Measurements from ENCODE around the gene METTL9.
A peak's percentile ranks its signal among the peaks of the same experiment; 100 is the strongest.

The METTL9 gene

GRCh38 chr16:21656795-21657768 lies 57.7 kb downstream of the METTL9 start:
- TF ChIP-seq CTCF (IDR thresholded peaks at IDR 0.05): peak; percentile 85

GRCh38 chr16:21659124-21659523 lies 59.7 kb downstream of the METTL9 start:
- TF ChIP-seq CTCF (IDR thresholded peaks at IDR 0.05): no peak

- no peak for TF ChIP-seq CTCF (IDR thresholded peaks at IDR 0.05)
Observed at GRCh38 chr16:21663889-21664647, 64.7 kb downstream of the METTL9 start, which contains the start of gene OTOA. Gene OTOA (plus strand): TSS chr16:21663968. CDS start chr16:21678515, 14,547 bp downstream.

- no peak for TF ChIP-seq CTCF (IDR thresholded peaks at IDR 0.05)
Observed at GRCh38 chr16:21664801-21665492, 65.6 kb downstream of the METTL9 start.

GRCh38 chr16:21666772-21667171 lies 67.4 kb downstream of the METTL9 start:
- no peak for TF ChIP-seq CTCF (IDR thresholded peaks at IDR 0.05)

- no peak for TF ChIP-seq CTCF (IDR thresholded peaks at IDR 0.05)
Observed at GRCh38 chr16:21667575-21667974, 68.2 kb downstream of the METTL9 start.

- no peak for TF ChIP-seq CTCF (IDR thresholded peaks at IDR 0.05)
Observed at GRCh38 chr16:21673469-21673868, 74.1 kb downstream of the METTL9 start.
